Chondrocyte (in vitro differentiated cells): ENCODE data around the gene RAD51B. TPM values are rescaled to one million over a fixed set of nuclear protein-coding genes. Genes with fewer than 3 reads are reported as not detected.

ENCODE experiments used
- DNase-seq: peaks from one replicate; pipeline ENCODE4 v3.0.0; 2021; ENCODE audit warnings: mixed read lengths, low spot score
- H3K27ac Mint-ChIP-seq: one replicate; pipeline ENCODE4 v1.8.0; 2021; ENCODE audit warnings: mild to moderate bottlenecking, moderate library complexity, mixed read lengths; ENCODE audit not compliant: unreplicated experiment
- H3K27me3 Mint-ChIP-seq: 2 replicates; pipeline ENCODE4 v1.8.0; 2021; ENCODE audit warnings: low read depth, mixed read lengths
- H3K36me3 Mint-ChIP-seq: 2 replicates; pipeline ENCODE4 v1.8.0; 2021; ENCODE audit warnings: low read depth, mixed read lengths
- H3K4me1 Mint-ChIP-seq: 2 replicates; pipeline ENCODE4 v1.8.0; 2021; ENCODE audit warnings: low read depth, mild to moderate bottlenecking, mixed read lengths
- H3K4me3 Mint-ChIP-seq: one replicate; pipeline ENCODE4 v1.8.0; 2021; ENCODE audit warnings: mild to moderate bottlenecking, moderate library complexity, mixed read lengths; ENCODE audit not compliant: unreplicated experiment
- H3K9me3 Mint-ChIP-seq: 2 replicates; pipeline ENCODE4 v1.8.0; 2021; ENCODE audit warnings: low read depth, mixed read lengths
- total RNA-seq: library from RNA; stranded (reverse); gene quantifications from 3 replicates; pipeline ENCODE4 v1.2.1, GENCODE V29; 2021
- TF ChIP-seq, protein P1 (sequence below): fragments of 200-600 bp; sonication (generic); IDR thresholded peaks from 2 replicates; pipeline ENCODE4 v1.5.0; 2021; ENCODE audit warnings: antibody characterized with exemption, mild to moderate bottlenecking, moderate library complexity

The RAD51B gene
- total RNA-seq, 1 donor from 2014 or later: 8.2 TPM

DNA sequence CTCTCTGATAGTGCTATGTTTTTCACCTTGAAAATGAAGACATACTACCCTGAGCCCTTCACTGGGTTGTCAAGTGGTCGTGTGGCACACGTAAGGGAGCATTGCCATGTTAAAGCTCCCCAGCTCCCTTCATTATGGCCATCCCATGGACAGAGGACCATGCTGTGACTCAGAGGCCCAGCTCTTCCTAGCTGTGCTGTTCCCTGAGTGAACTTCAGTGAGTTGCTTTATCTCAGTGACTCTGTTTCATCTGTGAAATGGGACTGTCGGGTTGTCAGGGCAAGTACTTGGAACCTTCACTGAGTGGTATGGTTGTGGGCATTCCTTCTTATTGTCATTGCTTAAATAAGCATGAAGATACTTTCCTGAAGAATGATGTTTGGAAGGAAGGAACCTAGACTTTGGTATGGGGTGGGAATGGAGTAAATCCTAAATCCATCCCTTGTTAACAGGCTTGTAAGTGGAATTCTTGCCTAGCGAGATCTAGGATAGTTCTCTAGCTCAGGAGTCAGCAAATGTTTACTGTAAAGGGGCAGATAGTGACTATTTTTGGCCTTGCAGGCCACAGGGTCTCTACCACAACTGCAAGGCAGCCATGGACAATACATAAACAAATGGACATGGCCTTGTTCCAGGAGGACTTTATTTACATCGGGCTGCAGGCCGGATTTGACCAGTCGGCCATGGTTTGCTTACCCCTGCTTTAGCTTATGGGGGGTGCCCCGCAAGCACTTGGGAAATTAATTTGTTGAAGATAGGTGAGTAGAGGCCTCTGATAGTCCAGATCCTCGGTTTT, 689.8 kb downstream of the RAD51B start:
- H3K36me3 Mint-ChIP-seq: no peaks in the 10 kb centered on the region
- DNase-seq: no peak
- H3K9me3 Mint-ChIP-seq: no peaks in the 10 kb centered on the region
- TF ChIP-seq, protein P1, sequence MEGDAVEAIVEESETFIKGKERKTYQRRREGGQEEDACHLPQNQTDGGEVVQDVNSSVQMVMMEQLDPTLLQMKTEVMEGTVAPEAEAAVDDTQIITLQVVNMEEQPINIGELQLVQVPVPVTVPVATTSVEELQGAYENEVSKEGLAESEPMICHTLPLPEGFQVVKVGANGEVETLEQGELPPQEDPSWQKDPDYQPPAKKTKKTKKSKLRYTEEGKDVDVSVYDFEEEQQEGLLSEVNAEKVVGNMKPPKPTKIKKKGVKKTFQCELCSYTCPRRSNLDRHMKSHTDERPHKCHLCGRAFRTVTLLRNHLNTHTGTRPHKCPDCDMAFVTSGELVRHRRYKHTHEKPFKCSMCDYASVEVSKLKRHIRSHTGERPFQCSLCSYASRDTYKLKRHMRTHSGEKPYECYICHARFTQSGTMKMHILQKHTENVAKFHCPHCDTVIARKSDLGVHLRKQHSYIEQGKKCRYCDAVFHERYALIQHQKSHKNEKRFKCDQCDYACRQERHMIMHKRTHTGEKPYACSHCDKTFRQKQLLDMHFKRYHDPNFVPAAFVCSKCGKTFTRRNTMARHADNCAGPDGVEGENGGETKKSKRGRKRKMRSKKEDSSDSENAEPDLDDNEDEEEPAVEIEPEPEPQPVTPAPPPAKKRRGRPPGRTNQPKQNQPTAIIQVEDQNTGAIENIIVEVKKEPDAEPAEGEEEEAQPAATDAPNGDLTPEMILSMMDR: no peak
- H3K4me1 Mint-ChIP-seq: peaks cover 46% of the 10 kb centered on the region
- H3K27me3 Mint-ChIP-seq: no peaks in the 10 kb centered on the region
- H3K27ac Mint-ChIP-seq: no peak overlapping the region
- no peak overlapping the region for H3K4me3 Mint-ChIP-seq

DNA sequence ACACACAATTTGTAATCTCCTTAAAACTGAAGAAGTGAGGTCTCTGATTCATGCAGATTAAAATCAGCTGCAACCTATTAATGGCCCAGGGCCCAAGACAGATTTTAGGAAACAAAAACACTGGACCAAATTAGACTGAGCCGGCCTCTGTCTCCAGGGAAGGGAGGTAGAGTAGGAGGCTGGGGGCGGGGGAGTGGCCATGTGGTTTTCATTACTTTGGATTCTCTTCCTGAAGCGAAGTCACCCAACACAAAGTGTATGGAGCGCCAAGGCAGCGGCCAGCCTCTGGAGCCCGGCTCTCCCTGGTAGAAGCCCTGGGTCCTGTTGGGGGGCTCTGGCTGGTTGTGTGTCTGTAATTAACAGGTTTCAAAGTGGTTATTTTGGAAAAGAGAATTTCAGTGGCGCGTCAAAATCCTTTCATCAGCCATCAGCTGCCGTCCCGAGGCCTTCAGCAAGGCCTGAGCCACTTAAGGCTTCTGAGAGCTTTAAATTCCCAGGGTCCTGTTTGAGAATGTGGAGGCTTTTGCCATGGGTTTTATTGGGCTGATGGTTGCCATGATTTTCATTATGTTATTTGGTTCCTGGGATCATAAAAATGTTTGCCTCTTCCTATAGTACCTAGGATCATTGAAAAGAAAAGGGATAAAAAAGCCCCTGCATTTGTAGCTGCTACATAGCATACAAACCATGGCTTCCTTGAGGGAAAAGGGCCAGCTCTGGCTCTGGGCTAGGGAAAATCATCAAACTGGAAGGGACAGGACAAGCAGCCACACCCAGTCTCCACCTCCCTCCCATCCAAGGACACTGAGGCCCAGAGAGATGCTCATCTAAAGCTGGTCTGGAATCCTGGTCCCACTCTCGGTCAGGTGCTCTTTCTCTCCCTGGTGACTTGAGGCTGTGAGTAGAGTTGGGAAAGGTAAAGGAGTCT, 690.9 kb downstream of the RAD51B start:
- TF ChIP-seq, protein P1: no peak
- Mint-ChIP-seq H3K36me3 (no peaks in the 10 kb centered on the region), H3K27ac (peak overlapping the region; percentile 71), H3K27me3 (no peaks in the 10 kb centered on the region), H3K9me3 (no peaks in the 10 kb centered on the region), H3K4me1 (peaks cover 43% of the 10 kb centered on the region), H3K4me3 (no peak overlapping the region)
- no peak for DNase-seq

DNA sequence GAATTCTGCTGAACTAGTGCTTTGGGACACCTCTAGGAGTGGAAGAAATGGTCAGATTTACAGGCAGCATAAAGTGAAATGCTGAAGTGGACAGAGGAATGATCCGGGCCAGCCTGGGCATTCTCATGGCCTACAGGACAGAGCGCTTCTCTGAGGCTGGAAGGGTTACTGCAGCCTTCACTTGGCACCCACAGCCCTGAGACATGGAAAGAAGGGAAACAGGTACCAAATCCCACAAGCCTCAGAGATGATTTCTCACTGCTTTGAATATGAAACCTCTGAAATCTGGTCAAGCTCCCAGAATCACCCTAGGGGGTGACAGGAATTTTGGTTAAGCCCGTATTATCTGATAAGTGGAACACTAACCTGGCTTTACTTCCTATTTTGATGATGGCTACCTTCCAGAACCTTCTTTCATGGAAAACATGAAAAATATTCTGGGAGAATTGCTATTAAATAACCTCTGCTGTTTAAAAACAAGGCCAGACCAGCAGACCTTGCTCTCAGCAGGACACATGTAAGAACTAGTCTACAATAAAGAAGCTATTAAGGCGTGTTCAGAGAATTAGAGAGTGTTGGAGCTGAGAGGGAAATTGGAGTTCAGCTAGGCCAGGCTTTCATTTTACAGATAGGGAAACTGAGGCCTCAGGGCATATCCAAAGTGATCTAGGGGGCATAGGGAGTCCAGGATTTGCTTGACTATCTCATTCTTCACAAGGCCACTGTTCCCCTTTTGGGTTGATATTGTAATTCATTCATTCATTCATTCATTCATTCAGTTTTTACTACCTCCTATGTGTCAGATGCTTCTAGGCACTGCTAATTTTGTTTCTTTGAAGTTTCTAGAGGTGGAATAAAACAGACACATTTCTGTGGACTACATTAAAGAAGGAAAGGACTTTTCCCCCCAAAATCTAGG, 691.8 kb downstream of the RAD51B start:
- peak overlapping the region; percentile 20 for H3K27ac Mint-ChIP-seq

DNA sequence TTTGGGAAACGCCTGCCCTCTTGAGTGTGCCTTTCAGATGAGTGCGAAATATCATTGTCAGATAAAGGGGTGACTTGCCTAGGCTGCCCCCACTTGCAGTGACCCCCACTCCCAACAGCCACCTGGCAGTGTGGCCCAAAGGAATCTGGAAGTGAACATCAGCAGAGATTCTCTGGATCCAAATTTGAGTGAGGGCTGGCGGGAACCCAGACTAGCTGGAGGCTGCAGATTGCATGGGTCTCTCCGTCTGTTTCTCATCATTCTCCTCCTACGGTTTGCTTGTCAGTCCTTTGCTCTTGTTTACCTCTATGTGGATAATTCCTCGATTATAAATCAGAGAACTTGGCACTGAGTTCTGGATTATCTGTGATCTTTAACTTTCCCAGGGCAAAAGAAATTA, 692.5 kb downstream of the RAD51B start:
- DNase-seq: no peak
- TF ChIP-seq, protein P1: no peak
- Mint-ChIP-seq H3K4me3 (no peak overlapping the region), H3K27ac (no peak overlapping the region), H3K4me1 (peaks cover 27% of the 10 kb centered on the region), H3K27me3 (no peaks in the 10 kb centered on the region), H3K36me3 (no peaks in the 10 kb centered on the region), H3K9me3 (no peaks in the 10 kb centered on the region)

More for the DNA sequence above, 691.8 kb downstream of the RAD51B start:
- Mint-ChIP-seq H3K27me3 (no peaks in the 10 kb centered on the region), H3K36me3 (no peaks in the 10 kb centered on the region), H3K4me3 (no peak overlapping the region), H3K4me1 (peaks cover 34% of the 10 kb centered on the region), H3K9me3 (no peaks in the 10 kb centered on the region)
- no peak for DNase-seq
- TF ChIP-seq, protein P1: no peak
